MM.1S (cell line): ENCODE measurements around the gene DPP6.

Experiments used
- EZH2 ChIP-seq: fragments of 300-600 bp; sonication (generic); optimal IDR thresholded peaks from 2 replicates; pipeline ENCODE3; 2017; ENCODE audit warnings: low read depth, mild to moderate bottlenecking, antibody characterized with exemption, low read length, mixed read lengths
- TF ChIP-seq, protein P1 (sequence below): fragments of 300-600 bp; sonication (generic); IDR thresholded peaks from 2 replicates; pipeline ENCODE4 v1.5.1; 2016; ENCODE audit warnings: antibody characterized with exemption, low read length, mixed read lengths

DNA sequence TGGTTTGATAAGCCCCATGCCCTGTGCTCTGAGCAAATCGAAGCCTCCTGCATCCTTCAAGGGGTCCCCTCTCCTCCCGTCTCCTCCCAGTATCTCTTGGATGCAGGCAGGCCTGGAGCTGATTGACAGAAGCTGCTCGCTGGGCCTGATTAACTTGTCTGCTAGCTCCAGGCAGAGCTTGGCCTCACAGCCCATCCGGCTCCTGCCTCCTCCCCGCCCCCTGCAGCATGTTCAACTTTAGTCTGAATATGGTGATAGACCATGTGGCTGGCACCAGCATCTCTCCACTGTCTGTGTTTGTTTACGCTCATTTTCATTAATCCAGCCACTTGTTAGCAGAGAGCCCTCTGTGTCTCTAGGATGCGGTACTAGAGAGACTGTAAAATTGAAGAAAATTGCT lies 432.2 kb downstream of the DPP6 start:
- TF ChIP-seq, protein P1, sequence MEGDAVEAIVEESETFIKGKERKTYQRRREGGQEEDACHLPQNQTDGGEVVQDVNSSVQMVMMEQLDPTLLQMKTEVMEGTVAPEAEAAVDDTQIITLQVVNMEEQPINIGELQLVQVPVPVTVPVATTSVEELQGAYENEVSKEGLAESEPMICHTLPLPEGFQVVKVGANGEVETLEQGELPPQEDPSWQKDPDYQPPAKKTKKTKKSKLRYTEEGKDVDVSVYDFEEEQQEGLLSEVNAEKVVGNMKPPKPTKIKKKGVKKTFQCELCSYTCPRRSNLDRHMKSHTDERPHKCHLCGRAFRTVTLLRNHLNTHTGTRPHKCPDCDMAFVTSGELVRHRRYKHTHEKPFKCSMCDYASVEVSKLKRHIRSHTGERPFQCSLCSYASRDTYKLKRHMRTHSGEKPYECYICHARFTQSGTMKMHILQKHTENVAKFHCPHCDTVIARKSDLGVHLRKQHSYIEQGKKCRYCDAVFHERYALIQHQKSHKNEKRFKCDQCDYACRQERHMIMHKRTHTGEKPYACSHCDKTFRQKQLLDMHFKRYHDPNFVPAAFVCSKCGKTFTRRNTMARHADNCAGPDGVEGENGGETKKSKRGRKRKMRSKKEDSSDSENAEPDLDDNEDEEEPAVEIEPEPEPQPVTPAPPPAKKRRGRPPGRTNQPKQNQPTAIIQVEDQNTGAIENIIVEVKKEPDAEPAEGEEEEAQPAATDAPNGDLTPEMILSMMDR: no peak
- TF ChIP-seq EZH2: no peak
